Measurements from ENCODE around the gene SFT2D1. TPM values are rescaled to one million over a fixed set of nuclear protein-coding genes. Genes with fewer than 3 reads are reported as not detected.

The SFT2D1 gene
- total and polyA plus RNA-seq, 2 of the 4 experiments (the other 2 are of a cell fraction), result 10.2 to 45.8 TPM

DNA sequence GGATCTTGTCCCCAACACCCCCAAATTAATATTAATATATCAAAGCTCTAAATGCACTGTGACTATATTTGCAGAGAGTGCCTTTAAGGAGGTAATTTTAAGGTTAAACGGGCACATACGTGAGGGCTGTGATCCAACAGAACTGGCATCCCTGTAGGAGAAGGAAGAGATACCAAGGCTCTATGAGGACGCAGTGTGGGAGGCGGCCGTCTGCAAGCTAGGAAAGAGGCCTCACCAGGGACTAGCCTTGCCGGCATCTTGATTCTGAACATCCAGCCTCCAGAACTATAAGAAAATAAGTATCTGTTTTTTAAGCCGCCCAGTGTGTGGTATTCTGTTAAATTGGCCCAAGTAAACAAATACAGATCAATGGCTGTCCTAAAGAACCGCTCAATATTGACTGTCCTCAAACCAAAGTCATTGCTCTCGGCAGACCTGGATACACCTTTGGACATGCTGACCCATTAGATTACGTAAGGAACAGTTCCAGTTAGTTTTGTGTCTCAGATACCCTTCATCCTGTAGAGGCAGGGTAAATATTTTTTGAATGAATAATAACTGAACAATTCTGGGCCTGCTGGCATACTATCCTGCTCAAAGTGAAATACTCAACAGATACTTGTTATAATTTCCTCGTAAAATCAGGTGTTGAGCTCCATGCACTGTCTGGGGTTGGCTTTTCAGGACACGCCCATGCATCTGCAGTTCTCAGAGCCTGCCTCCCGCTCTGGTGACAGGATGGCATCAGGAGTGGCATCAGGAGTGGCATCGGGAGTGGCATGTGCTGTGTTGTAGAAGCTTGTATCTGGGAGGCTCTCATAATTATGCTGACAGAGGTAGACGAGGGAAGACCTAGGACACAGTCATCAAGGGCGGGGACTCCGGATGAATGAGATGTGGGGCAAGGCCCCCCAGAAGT lies 40.5 kb downstream of the SFT2D1 start:
- Histone ChIP-seq H4K8ac (ENCODE audit: low read depth in 2 of 2, low read length in 2 of 2) (no peak overlapping the region), H2BK20ac (ENCODE audit: low read depth, low read length) (no peak overlapping the region), H3K23ac (ENCODE audit: low read depth, low read length) (no peak overlapping the region), H3K14ac (replicated peaks; ENCODE audit: low read depth, low read length) (no peak overlapping the region), H4K91ac (ENCODE audit: insufficient read depth, low read depth, low read length) (no peak overlapping the region), H3K4ac (ENCODE audit: low read depth, low read length) (no peak overlapping the region), H3K9me3 (ENCODE audit: control insufficient read depth, insufficient read depth, low read length) (no peaks in the 10 kb centered on the region), H3K79me1 (ENCODE audit: low read depth in 1 of 2, low read length in 2 of 2) (no peaks in the 10 kb centered on the region), H3K27ac (ENCODE audit: insufficient read depth, low read length) (no peak overlapping the region), H2AFZ (replicated peaks; ENCODE audit: low read length, poor library complexity) (no peak overlapping the region), H2AK5ac (ENCODE audit: low read depth, low read length) (no peak overlapping the region), H3K9me1 (ENCODE audit: insufficient read depth, low read length) (no peaks in the 10 kb centered on the region), H2BK15ac (ENCODE audit: low read depth, low read length) (no peak overlapping the region), H4K5ac (ENCODE audit: low read depth, low read length) (no peak overlapping the region), H3K4me1 (ENCODE audit: control insufficient read depth, insufficient read depth, low read length) (no peaks in the 10 kb centered on the region), H3K4me3 (ENCODE audit: insufficient read depth, low read depth, low read length) (no peak overlapping the region), H2BK120ac (ENCODE audit: low read depth, low read length) (no peak overlapping the region), H4K20me1 (ENCODE audit: insufficient read depth, low read length) (no peaks in the 10 kb centered on the region), H3K27me3 (ENCODE audit: control insufficient read depth, insufficient read depth, low read length) (peaks cover 28% of the 10 kb centered on the region), H3K18ac (ENCODE audit: low read depth, low read length) (no peak overlapping the region), H3K56ac (ENCODE audit: extremely low read depth, insufficient read depth, low read length) (no peak overlapping the region), H3K36me3 (ENCODE audit: control insufficient read depth, insufficient read depth, low read length) (no peaks in the 10 kb centered on the region), H3K4me2 (ENCODE audit: low read depth, low read length) (no peak overlapping the region), H3K9ac (ENCODE audit: low read depth, low read length) (no peak overlapping the region), H2BK5ac (ENCODE audit: low read depth, low read length, poor library complexity, severe bottlenecking) (no peak overlapping the region), H2AK9ac (replicated peaks; ENCODE audit: low read depth, low read length, poor library complexity) (no peak overlapping the region)
- intact Hi-C loops (cut with micrococcal nuclease), result no loop called here
- ATAC-seq (ENCODE audit: low read depth), result no peak
- TF ChIP-seq, protein P1, sequence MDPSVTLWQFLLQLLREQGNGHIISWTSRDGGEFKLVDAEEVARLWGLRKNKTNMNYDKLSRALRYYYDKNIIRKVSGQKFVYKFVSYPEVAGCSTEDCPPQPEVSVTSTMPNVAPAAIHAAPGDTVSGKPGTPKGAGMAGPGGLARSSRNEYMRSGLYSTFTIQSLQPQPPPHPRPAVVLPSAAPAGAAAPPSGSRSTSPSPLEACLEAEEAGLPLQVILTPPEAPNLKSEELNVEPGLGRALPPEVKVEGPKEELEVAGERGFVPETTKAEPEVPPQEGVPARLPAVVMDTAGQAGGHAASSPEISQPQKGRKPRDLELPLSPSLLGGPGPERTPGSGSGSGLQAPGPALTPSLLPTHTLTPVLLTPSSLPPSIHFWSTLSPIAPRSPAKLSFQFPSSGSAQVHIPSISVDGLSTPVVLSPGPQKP (IDR thresholded peaks at IDR 0.05; ENCODE audit: borderline replicate concordance, low read depth, low read length), result no peak
- TF ChIP-seq RCOR1 (IDR thresholded peaks at IDR 0.05; ENCODE audit: insufficient replicate concordance, low read length), result no peak
- no peak for TF ChIP-seq MAFK (IDR thresholded peaks at IDR 0.05; ENCODE audit: low read depth, low read length)
- no peak for TF ChIP-seq FOS (IDR thresholded peaks at IDR 0.05; ENCODE audit: low read depth, low read length)
- TF ChIP-seq NFE2L2 (IDR thresholded peaks at IDR 0.05; ENCODE audit: low read depth, low read length), result no peak
- TF ChIP-seq MXI1 (IDR thresholded peaks at IDR 0.05; ENCODE audit: borderline replicate concordance, low read depth, low read length), result no peak
- no peak for TF ChIP-seq RAD21 (IDR thresholded peaks at IDR 0.05; ENCODE audit: low read length)
- TF ChIP-seq RFX5 (IDR thresholded peaks at IDR 0.05; ENCODE audit: low read depth, low read length), result no peak
- TF ChIP-seq POLR2A (IDR thresholded peaks at IDR 0.05; ENCODE audit: low read depth, low read length), result no peak
- CTCF ChIA-PET, result no interaction called here
- DNase-seq, result no peak
- BruUV-seq (replicated peaks), result no TSS peak
- POLR2A ChIA-PET (ENCODE audit: unreplicated experiment), result no interaction called here
- dilution Hi-C loops (cut with HindIII; ENCODE audit: low sequenced_read_pairs, unreplicated experiment), result no loop called here
- in situ Hi-C loops (cut with MboI; ENCODE audit: low sequenced_read_pairs), result no loop called here
- WGBS, 2 experiments (ENCODE audit: extremely low coverage in 2 of 2, insufficient read length in 1 of 2), result 87% methylated on average over 3 of the region's 17 CpGs; no CpG with 5 or more reads in 1 of the 2 experiments
